Dermis lymphatic vessel endothelial cell (primary cell): ENCODE results near the gene SNUPN. TPM values are rescaled to one million over a fixed set of nuclear protein-coding genes. Genes with fewer than 3 reads are reported as not detected.

Experiments used
- total RNA-seq: library from RNA; depleted of rRNA; stranded (reverse); fragments of >200 nt; gene quantifications from 2 replicates; pipeline ENCODE4 v1.2.1, GENCODE V29; 2014

SNUPN gene
- total RNA-seq = 14.2 and 16.9 TPM in 2 replicates

GRCh38 chr15:75625542-75626347 lies at the start of gene SNUPN:
Gene SNUPN, minus strand, starts transcription at chr15:75625725. Its CDS starts 4,674 bp downstream, at chr15:75621051.

DNA sequence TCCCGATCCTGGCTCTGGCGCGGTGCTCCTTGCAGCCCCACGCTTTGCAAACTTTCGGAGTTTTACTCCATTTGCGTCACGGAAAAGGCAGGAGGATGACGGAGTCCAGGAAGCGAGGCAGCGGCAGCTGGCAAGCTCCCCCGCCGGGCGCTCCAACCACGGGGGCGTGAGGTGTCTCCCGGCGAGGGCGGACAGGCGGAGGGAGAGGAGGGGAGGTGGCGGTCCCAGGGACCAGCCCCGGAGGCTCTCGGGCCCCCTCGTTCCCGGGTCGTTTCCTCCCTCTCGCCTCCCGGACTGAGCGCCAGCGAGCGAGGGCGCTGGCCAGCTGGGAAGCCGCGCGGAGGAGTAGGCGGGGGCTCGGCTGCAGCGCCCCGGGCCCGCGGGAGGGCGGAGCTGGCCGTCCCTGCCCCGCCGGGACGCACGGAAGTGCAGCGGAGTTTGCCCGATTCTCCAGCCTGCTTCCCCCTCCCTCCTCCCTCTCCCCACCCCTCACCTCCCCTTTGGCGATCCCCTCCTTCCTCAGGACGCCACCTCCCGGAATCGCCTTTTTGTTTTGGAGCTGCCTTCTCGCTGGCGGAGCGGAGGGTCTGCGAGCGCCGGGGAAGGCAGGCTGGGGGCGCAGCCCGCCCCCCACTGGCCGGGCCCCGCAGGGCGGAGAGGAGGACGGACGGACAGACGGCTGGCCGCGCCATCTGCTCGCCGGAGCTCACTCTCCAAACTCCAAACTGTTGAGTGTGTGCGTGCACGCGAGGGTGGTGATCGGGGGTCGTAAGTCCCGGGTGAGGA lies 22.0 kb upstream of the SNUPN start, which contains the start of gene SNX33:
SNX33 (plus strand) TSS at position 543 of the 786 bp plus-strand sequence. CDS start 1,191 bp downstream, outside the sequence.

DNA sequence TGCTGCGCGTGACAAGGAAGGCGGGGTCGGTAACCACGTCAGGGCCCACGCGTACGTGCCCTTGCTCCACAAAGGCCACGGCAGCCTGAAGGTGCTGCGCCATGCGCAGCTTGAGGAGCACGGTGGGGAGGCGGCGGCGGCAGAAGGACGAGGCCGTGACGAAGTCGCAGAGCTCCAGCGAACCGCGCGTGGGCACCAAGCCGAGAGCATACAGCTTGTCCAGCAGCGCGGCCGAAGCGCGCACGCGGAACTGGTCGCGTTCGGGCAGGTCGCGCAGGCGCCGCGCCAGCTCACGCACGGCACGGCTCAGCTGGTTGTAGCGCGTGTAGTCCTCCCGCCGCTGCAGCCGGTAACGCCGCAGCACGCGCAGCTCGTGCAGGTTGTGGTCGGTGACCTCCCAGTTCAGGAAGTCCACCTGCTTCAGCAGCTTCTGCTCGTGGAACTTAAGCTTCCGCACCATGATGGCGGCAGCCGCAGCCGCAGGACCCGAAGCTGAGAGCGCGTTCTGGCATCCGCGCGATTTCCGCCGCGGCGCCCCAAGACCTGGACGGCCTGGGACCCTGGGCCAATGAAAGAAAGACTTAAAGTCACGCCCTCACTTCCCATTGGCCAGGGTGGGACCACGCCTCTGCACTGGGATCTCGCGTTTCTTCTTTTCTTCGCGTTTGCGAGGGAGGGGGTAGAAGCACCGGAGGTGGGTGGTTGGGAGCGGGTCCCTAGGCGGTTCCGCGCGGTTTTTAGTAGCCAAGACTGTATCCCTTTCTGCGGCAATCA lies 14.4 kb upstream of the SNUPN start, which contains the start of gene IMP3:
IMP3 (minus strand) TSS at position 516 of the 774 bp plus-strand sequence; CDS start at position 460, 56 bp downstream.

DNA sequence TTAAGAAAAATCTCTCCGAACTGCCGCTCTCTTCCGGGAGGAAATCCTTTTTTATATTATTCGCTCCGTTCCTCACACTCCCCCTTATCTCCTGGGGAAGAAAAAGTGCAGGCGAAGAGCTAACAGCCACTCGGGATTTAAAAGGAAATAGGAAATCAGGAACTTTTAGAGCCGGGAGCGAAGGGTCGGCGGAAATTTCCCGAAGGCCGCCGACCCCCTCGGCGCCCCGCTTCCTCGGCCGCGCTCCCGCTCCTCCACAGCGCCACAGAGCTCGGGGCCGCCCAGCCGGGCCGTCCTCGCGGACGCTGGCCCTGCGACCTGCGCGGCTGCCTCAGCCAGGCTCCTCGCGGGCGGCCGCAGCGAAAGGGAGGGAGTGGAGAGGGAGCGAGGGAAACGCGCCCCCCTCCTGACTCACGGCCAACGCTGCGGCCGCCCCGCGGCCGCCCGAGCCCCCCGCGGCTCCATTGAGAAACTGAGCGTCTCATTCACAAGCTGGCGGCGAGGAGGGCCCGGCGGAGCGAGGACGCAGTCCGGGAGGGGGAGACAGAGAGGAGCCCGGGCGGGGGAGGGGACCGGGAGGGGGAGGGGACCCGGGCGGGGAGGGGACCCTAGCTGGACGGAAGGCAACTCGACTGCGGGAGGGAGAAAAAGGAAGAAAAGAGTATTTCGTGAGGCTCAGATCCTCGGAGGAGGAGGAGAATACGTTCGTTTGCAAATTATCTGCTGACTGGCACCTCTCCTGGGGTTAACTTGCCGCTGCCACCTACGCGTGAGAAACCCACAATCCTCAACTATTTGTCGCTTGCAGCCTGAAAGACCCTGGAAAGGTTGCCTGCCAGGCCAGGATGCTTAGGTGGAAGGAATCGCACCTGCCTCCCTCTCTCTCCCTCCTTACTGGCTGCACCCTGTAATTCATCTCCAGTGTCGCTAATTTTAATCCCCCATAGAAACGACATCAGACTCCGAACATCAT lies 46.3 kb downstream of the SNUPN start, which contains the start of gene PTPN9:
PTPN9 (minus strand) TSS at position 368 of the 973 bp plus-strand sequence. CDS start 539 bp downstream, outside the sequence.

Other genes starting within 250 kb of the SNUPN start
- 28.0 and 30.6 TPM in 2 replicates for gene SIN3A, start 174.0 kb downstream of the SNUPN start, total RNA-seq
- gene PTPN9, start 46.4 kb downstream of the SNUPN start, total RNA-seq = 19.6 and 20.4 TPM in 2 replicates
- 71.6 and 72.1 TPM in 2 replicates for gene IMP3, start 14.5 kb upstream of the SNUPN start, total RNA-seq
- 12.5 and 16.2 TPM in 2 replicates for gene SNX33, start 22.2 kb upstream of the SNUPN start, total RNA-seq
- 0.17 and 1.4 TPM in 2 replicates for gene CSPG4, start 87.1 kb upstream of the SNUPN start, total RNA-seq
- 49.8 and 54.3 TPM in 2 replicates for gene UBE2Q2, start 217.7 kb upstream of the SNUPN start, total RNA-seq